Caco-2 (cell line): Measurements from ENCODE around the gene PLEKHG4B. TPM values are rescaled to one million over a fixed set of nuclear protein-coding genes. Genes with fewer than 3 reads are reported as not detected.
A peak's percentile ranks its signal among the peaks of the same experiment; 100 is the strongest.

Experiments
- BruUV-seq: library from RNA; stranded (reverse); fragments of 400-500 nt; replicated peaks from 2 replicates; lab custom pipeline; 2021; lab: Mats Ljungman, UMichigan
- CTCF ChIA-PET: fragments of 300-600 bp; sonication (Branson Sonifier 250); formaldehyde crosslinking; loops from one replicate; lab custom pipeline; 2022; ENCODE audit warnings: antibody characterized with exemption; lab: Charles Lee
- POLR2A ChIA-PET: fragments of 300-600 bp; sonication (Branson Sonifier 250); formaldehyde crosslinking; loops from one replicate; lab custom pipeline; 2022; ENCODE audit warnings: antibody characterized with exemption; lab: Charles Lee
- DNase-seq, 2 experiments: peaks; one replicate each; pipeline versions ENCODE4 v3.0.0 to v3.0.0-alpha.2; 2020 to 2022
- H3K27me3 ChIP-seq: replicated peaks from 2 replicates; pipeline ENCODE4 v1.6.0; 2011; ENCODE audit warnings: low read length; ENCODE audit not compliant: control insufficient read depth, insufficient read depth
- H3K36me3 ChIP-seq: 2 replicates; pipeline ENCODE4 v1.5.1; 2011; ENCODE audit warnings: low read length; ENCODE audit not compliant: control insufficient read depth, insufficient read depth
- H3K4me1 ChIP-seq: fragments of 250-450 bp; sonication (Bioruptor Pico); 2 replicates; pipeline ENCODE4 v1.5.1; 2020; ENCODE audit warnings: mild to moderate bottlenecking
- H3K4me3 ChIP-seq: 2 replicates; pipeline ENCODE4 v1.5.1; 2011; ENCODE audit warnings: low read depth, mild to moderate bottlenecking, control low read depth, low read length
- H3K9me3 ChIP-seq: fragments of 250-450 bp; sonication (Bioruptor Pico); 2 replicates; pipeline ENCODE4 v1.5.1; 2020; ENCODE audit warnings: mild to moderate bottlenecking, moderate library complexity
- H3K27ac Mint-ChIP-seq: one replicate; pipeline ENCODE4 v1.8.0; 2022; ENCODE audit warnings: mixed read lengths; ENCODE audit not compliant: unreplicated experiment
- H3K27me3 Mint-ChIP-seq: one replicate; pipeline ENCODE4 v1.8.0; 2022; ENCODE audit warnings: mixed read lengths; ENCODE audit not compliant: insufficient read depth, unreplicated experiment
- H3K36me3 Mint-ChIP-seq: one replicate; pipeline ENCODE4 v1.8.0; 2022; ENCODE audit warnings: mild to moderate bottlenecking, mixed read lengths; ENCODE audit not compliant: insufficient read depth, unreplicated experiment
- H3K4me1 Mint-ChIP-seq: one replicate; pipeline ENCODE4 v1.8.0; 2022; ENCODE audit warnings: low read depth, mixed read lengths; ENCODE audit not compliant: unreplicated experiment
- H3K4me3 Mint-ChIP-seq: one replicate; pipeline ENCODE4 v1.8.0; 2022; ENCODE audit warnings: mild to moderate bottlenecking, moderate library complexity, mixed read lengths; ENCODE audit not compliant: unreplicated experiment
- H3K9me3 Mint-ChIP-seq: one replicate; pipeline ENCODE4 v1.8.0; 2022; ENCODE audit warnings: mixed read lengths; ENCODE audit not compliant: unreplicated experiment
- CTCF ChIP-seq, 2 experiments: fragments of 200-600 bp in 1 of 2; IDR thresholded peaks; 1 replicate in 1 of 2; 2 replicates in 1 of 2; pipeline versions ENCODE4 v1.5.1 to v1.8.0; 2011 to 2022; ENCODE audit warnings: antibody characterized with exemption in 1 of 2, control low read depth in 1 of 2, inconsistent platforms in 1 of 2, low read depth in 1 of 2, low read length in 1 of 2, mild to moderate bottlenecking in 1 of 2, moderate library complexity in 1 of 2; ENCODE audit not compliant: insufficient read depth in 1 of 2, severe bottlenecking in 1 of 2, unreplicated experiment in 1 of 2
- intact Hi-C: fragments of 100-400 bp; cut with micrococcal nuclease; formaldehyde crosslinking; loops from one replicate; pipeline ENCODE4 v1.10.0; 2022; ENCODE audit not compliant: unreplicated experiment
- total RNA-seq: library from RNA; stranded (reverse); gene quantifications from 2 replicates; pipeline ENCODE4 v1.2.3, GENCODE V29; 2022

The PLEKHG4B gene
- total RNA-seq, 1 experiment from 2014 or later: 15.0 TPM

GRCh38 chr5:180286-180918 is 88.4 kb downstream of the PLEKHG4B start:
- no peaks in the 10 kb centered on the region for H3K9me3 ChIP-seq
- peaks cover 6% of the 10 kb centered on the region; the same call in 1 of the 2 replicates for H3K4me1 ChIP-seq
- TF ChIP-seq CTCF (IDR thresholded peaks at IDR 0.05; ENCODE audit: insufficient read depth in 1 of 2, low read depth in 1 of 2, low read length in 1 of 2, severe bottlenecking in 1 of 2, unreplicated experiment in 1 of 2): no peak
- H3K27me3 ChIP-seq: no peaks in the 10 kb centered on the region
- no peak overlapping the region for H3K4me3 Mint-ChIP-seq
- peak overlapping the region; percentile 25 for H3K27ac Mint-ChIP-seq
- H3K36me3 ChIP-seq: no peaks in the 10 kb centered on the region
- DNase-seq: no peak
- peaks cover 11% of the 10 kb centered on the region for H3K36me3 Mint-ChIP-seq
- H3K27me3 Mint-ChIP-seq: peaks cover 4% of the 10 kb centered on the region
- H3K4me3 ChIP-seq: no peak overlapping the region
- H3K4me1 Mint-ChIP-seq: peaks cover 12% of the 10 kb centered on the region
- ChIA-PET CTCF (no interaction called here), POLR2A (no interaction called here)
- H3K9me3 Mint-ChIP-seq: no peaks in the 10 kb centered on the region
- intact Hi-C loops: no loop called here
- BruUV-seq: no TSS peak

- no peak overlapping the region for H3K4me3 Mint-ChIP-seq
- CTCF ChIA-PET: no interaction called here
- POLR2A ChIA-PET: no interaction called here
Observed at GRCh38 chr5:181160-181559, 89.2 kb downstream of the PLEKHG4B start.

GRCh38 chr5:181566-181965 is 89.6 kb downstream of the PLEKHG4B start:
- TF ChIP-seq CTCF (IDR thresholded peaks at IDR 0.05; ENCODE audit: insufficient read depth in 1 of 2, low read depth in 1 of 2, low read length in 1 of 2, severe bottlenecking in 1 of 2, unreplicated experiment in 1 of 2): no peak
- ChIA-PET CTCF (no interaction called here), POLR2A (no interaction called here)
- BruUV-seq: no TSS peak
- H3K4me3 ChIP-seq: no peak overlapping the region
- Mint-ChIP-seq H3K4me1 (peaks cover 8% of the 10 kb centered on the region), H3K27ac (no peak overlapping the region), H3K4me3 (no peak overlapping the region), H3K27me3 (peaks cover 4% of the 10 kb centered on the region), H3K9me3 (no peaks in the 10 kb centered on the region), H3K36me3 (peaks cover 11% of the 10 kb centered on the region)
- H3K27me3 ChIP-seq: no peaks in the 10 kb centered on the region
- peaks cover 3% of the 10 kb centered on the region; the same call in 1 of the 2 replicates for H3K4me1 ChIP-seq
- H3K36me3 ChIP-seq: no peaks in the 10 kb centered on the region
- intact Hi-C loops: no loop called here
- no peak for DNase-seq
- H3K9me3 ChIP-seq: no peaks in the 10 kb centered on the region

More at GRCh38 chr5:181160-181559, 89.2 kb downstream of the PLEKHG4B start:
- Mint-ChIP-seq H3K36me3 (peaks cover 11% of the 10 kb centered on the region), H3K4me1 (peaks cover 12% of the 10 kb centered on the region), H3K9me3 (no peaks in the 10 kb centered on the region), H3K27me3 (peaks cover 4% of the 10 kb centered on the region), H3K27ac (peak overlapping the region; percentile 25)
- H3K4me3 ChIP-seq: no peak overlapping the region
- no TSS peak for BruUV-seq
- H3K9me3 ChIP-seq: no peaks in the 10 kb centered on the region
- no peak for TF ChIP-seq CTCF (IDR thresholded peaks at IDR 0.05; ENCODE audit: insufficient read depth in 1 of 2, low read depth in 1 of 2, low read length in 1 of 2, severe bottlenecking in 1 of 2, unreplicated experiment in 1 of 2)
- H3K27me3 ChIP-seq: no peaks in the 10 kb centered on the region
- intact Hi-C loops: no loop called here
- peaks cover 6% of the 10 kb centered on the region; the same call in 1 of the 2 replicates for H3K4me1 ChIP-seq
- no peaks in the 10 kb centered on the region for H3K36me3 ChIP-seq
- no peak for DNase-seq
